MG63 (cell line): ENCODE measurements around the gene MED8. TPM values are rescaled to one million over a fixed set of nuclear protein-coding genes. Genes with fewer than 3 reads are reported as not detected.
"Not testable (repeated sequence)": the region's sequence is repeated elsewhere in the genome, so short reads cannot be mapped to it uniquely, and the experiment has no call there.

Experiments
- DNase-seq: peaks from one replicate; pipeline ENCODE4 v3.0.0-alpha.2; 2020
- H3K27me3 ChIP-seq: fragments of 250-450 bp; sonication (Bioruptor Pico); 2 replicates; pipeline ENCODE4 v1.5.1; 2020; ENCODE audit warnings: mild to moderate bottlenecking, moderate library complexity
- H3K36me3 ChIP-seq: fragments of 250-450 bp; sonication (Bioruptor Pico); 2 replicates; pipeline ENCODE4 v1.5.1; 2020; ENCODE audit warnings: mild to moderate bottlenecking, moderate library complexity
- H3K4me3 ChIP-seq: fragments of 250-450 bp; sonication (Bioruptor Pico); 2 replicates; pipeline ENCODE4 v1.5.1; 2020; ENCODE audit warnings: mild to moderate bottlenecking, moderate library complexity
- H3K9me3 ChIP-seq: fragments of 250-450 bp; sonication (Bioruptor Pico); 2 replicates; pipeline ENCODE4 v1.5.1; 2020; ENCODE audit warnings: mild to moderate bottlenecking, moderate library complexity
- total RNA-seq: library from RNA; depleted of rRNA; stranded (reverse); fragments of >200 nt; shearing (Covaris generic); gene quantifications from 2 replicates; pipeline ENCODE4 v1.2.3, GENCODE V29; 2014; ENCODE audit warnings: low replicate concordance

Gene MED8
- total RNA-seq, 1 experiment from 2014 or later = 60.4 TPM

DNA sequence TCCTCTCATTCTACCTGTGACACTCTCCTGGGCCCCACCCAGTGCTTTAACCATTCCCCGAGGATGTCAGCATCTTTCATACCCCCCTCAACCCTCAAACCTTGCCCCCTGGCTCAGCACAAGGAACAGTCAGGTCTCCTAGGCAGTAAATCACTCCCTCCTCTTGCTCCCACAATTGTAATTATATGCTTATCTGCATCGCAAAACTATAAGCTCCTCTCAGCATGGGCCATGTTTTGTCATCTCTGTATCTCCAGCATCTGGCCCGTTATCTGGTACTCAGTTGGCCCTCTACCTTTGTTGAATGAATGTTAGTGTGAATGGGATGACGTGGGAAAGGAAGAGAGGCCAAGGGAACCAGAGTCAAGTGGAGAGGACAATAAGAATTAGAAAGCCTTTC is 19.0 kb downstream of the MED8 start:
- Histone ChIP-seq H3K36me3 (peaks cover 16% of the 10 kb centered on the region), H3K27me3 (no peaks in the 10 kb centered on the region), H3K9me3 (no peaks in the 10 kb centered on the region), H3K4me3 (no peak overlapping the region)
- DNase-seq = no peak

DNA sequence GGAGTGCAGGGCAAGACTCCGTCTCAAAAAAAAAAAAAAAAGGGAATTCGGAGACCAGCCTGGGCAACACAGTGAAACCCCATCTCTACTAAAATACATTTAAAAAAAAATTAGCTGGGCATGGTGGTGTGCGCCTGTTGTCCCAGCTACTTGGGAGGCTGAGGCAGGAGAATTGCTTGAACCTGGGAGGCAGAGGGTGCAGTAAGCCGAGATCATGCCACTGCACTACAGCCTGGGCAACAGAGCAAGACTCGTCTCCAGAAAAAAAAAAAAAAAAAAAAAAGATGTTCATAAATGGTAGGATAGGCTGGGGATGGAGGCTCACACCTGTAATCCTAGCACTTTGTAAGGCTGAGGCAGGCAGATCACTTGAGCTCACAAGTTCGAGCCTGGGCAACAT is 19.8 kb downstream of the MED8 start:
- not testable (repeated sequence) for H3K27me3 ChIP-seq, H3K4me3 ChIP-seq, H3K9me3 ChIP-seq, DNase-seq
- H3K36me3 ChIP-seq = peaks cover 24% of the 10 kb centered on the region

DNA sequence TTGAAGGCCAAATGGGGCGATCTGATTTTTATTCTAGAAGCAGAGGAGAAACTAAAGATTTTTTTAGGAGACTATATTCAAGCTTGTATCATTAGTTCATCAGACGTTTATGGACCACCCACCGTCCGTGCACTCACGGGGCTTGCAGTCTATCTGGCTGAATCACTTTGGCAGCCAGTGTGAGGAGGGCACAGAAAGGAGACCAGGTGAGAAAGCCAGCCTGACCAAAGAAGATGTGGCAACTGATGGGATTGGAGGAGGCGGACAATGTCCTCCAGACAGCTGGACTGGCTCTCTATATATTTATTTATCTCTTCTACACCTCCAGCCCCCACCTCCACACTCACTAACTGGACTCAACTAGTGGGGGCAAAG is 21.0 kb downstream of the MED8 start:
- H3K9me3 ChIP-seq = no peaks in the 10 kb centered on the region
- no peak for DNase-seq
- no peaks in the 10 kb centered on the region for H3K27me3 ChIP-seq
- H3K36me3 ChIP-seq = peaks cover 36% of the 10 kb centered on the region
- H3K4me3 ChIP-seq = peak overlapping the region; percentile 59

DNA sequence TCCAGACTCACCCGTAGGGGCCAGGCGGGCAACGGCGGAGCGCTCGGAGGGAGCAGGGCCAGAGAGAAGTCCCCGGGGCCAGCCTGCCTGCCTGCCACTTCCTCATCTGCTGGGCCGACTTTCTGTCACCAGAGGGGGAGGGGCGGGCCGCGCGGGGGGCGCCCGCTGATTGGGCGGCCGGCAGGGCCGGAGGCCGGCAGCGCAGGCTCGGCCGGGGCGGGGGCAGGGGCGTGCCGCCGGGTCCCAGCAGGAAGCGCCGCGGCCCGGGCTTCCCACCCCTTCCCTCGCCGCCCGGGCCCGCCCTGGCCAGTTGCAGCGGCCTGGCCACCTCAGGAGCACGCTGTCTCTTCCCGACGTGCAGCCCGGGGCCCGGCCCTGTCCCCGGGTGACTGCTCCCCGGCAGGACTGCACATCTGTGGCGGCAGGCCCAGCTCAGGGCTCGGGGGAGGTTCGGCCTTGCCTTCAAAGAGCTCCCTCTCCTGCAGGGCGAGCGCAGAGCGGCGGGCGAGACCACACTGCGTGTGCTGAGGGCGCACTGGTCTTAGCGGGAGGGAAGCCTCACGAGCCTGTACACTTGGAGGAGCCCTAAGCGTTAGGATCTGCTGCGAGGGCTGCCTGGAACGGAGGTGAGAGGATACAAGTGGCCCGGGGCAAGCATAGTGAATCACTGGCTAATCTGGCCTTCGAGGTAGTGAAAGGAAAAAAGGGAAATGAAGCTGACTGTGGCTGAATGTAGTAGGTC is 21.5 kb downstream of the MED8 start, which contains the start of gene ELOVL1:
ELOVL1 (minus strand) TSS at position 108 of the 742 bp plus-strand sequence. CDS start 2,402 bp downstream, outside the sequence.
- Histone ChIP-seq H3K36me3 (peaks cover 39% of the 10 kb centered on the region), H3K4me3 (peak within 1 kb of the TSS; percentile 59), H3K9me3 (no peaks in the 10 kb centered on the region)

DNA sequence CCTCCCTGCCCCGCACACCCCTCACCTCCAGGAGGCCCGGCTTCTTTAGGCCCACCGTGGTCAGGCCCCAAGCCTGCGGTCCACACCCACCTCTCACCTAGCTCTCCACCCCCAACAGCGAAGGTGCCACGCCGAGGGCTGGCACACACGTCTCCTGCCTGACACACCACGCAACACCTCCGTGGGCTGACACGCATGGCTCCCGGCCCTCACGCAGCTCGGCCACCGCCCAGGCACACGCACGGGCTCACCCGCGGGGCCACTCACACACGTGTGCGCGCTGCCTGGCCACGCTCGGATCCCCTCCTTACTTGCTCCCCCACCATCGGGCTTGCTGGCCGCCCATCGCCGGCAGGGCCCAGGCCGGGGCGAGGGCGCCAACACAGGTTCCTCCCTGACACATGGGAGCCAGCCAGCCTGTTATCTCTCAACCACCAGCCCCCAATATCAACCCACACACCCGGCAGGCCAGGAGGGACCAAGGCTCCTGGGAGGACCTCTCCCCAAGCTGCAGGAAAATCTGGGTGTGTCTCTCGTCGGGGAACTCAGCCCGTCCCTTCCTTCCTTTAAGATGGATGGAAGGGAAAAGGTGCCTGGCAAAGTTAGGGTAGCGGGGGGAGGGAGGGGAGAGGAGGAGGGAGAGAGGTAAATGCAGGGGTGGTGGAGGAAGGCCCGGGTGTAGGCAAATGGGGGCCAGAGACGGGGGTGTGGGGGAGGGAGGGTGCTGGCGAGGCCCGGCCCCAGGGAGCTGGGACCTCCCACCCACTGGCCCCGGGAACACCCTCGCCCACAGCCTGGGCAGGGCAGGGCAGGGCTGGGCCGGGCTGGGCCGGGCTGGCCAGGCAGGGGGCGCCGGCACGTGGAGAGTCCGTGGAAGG is 22.3 kb downstream of the MED8 start:
- H3K9me3 ChIP-seq = no peaks in the 10 kb centered on the region
- H3K36me3 ChIP-seq = peaks cover 39% of the 10 kb centered on the region
- peak overlapping the region; percentile 59 for H3K4me3 ChIP-seq
- peak; percentile 91 for DNase-seq
- no peaks in the 10 kb centered on the region for H3K27me3 ChIP-seq

More for the DNA sequence above, 21.5 kb downstream of the MED8 start, which contains the start of gene ELOVL1:
- H3K27me3 ChIP-seq = no peaks in the 10 kb centered on the region
- DNase-seq = peak; percentile 94

DNA sequence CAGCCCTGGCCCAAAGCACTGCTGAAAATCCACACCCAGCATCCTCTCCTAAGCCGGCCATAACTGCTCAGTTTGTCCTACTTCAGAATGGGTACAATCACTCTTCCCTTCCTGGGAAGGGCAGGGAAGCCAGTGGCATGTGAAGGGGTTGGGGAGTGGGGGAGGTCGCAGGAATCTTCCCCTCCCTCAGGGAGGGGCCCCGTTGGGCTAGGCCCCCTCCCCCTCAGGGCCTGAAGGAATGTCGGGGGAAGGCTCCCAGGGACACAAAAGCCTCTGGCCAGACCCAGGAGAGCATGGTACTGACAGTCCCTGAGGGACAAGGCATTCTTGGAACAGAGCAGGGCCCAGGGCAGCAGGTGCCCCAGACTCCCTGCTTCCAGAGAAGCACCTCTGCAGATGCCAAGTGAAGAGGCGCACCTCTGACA is 23.0 kb downstream of the MED8 start:
- Histone ChIP-seq H3K4me3 (peak overlapping the region; percentile 59), H3K36me3 (peaks cover 46% of the 10 kb centered on the region), H3K9me3 (no peaks in the 10 kb centered on the region), H3K27me3 (no peaks in the 10 kb centered on the region)
- DNase-seq = no peak

DNA sequence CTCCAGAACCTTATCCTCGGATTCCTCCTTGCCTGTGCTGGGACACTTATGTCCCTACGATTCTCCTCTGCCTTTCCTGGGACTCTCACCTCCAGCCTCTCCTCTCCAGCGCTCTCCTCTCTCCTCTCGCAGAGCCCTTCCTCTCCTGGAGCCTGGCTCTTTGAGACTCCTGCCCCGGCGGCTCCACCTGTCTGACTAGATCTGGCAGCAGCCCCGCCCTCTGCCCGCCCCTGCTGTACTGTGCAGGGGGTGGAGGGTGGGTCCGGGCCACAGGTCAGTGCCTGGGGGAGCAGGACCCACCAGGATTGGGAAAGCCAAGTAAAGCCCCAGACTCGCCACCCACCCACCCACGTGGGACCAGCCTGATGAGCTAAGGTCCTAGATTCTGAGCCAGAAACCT is 23.4 kb downstream of the MED8 start:
- Histone ChIP-seq H3K27me3 (no peaks in the 10 kb centered on the region), H3K9me3 (no peaks in the 10 kb centered on the region), H3K4me3 (peak overlapping the region; percentile 59), H3K36me3 (peaks cover 50% of the 10 kb centered on the region)
- no peak for DNase-seq

DNA sequence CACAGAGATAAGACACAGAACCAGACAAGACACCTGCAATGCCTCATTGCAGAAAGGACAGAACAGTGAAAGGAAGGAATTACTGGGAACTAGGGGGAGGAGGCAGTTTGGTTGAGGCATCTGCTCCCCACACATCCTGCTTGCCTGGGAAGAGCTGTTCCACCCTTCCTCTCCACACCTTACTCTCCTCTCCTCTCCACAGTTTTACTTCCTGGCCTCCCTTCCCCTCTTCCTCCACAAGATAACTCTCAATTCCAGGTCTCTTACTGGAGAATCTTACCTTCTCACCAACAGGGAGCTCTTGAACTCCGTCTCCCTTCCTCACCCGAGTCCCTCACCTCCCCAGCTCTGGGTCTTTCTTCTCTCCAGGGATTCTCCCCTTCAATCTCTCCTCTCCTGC is 23.9 kb downstream of the MED8 start:
- Histone ChIP-seq H3K9me3 (no peaks in the 10 kb centered on the region), H3K4me3 (no peak overlapping the region), H3K36me3 (peaks cover 53% of the 10 kb centered on the region), H3K27me3 (no peaks in the 10 kb centered on the region)
- no peak for DNase-seq

DNA sequence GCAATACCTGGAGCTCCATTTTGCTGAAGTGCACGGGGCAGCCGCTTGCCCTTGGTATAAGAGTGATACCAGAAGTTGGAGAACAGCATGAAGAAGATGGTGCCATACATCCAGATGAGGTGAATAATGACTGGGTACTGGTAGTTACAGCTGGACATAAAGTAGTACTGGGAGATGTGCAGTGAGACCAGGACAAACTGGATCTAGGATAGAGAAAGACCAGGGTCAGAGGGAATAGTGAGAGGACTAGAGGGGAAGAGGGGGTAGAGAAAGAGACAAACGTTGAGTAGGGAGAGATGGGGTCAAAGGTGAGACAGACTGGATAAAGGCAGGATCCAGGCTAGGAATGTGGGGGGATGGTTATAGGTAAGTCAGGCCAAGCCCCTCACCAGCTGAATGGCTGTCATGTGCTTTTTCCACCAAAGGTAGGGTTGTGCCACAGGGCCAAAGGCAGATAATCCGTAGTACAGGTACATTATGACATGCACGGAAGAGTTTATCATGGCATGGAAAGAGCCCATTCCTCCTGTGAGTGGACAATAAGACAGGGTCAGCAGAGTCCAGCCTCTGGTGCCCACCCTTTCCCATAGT is 25.6 kb downstream of the MED8 start:
- no peak for DNase-seq
- H3K27me3 ChIP-seq = no peaks in the 10 kb centered on the region
- peaks cover 69% of the 10 kb centered on the region for H3K36me3 ChIP-seq
- no peak overlapping the region for H3K4me3 ChIP-seq
- H3K9me3 ChIP-seq = no peaks in the 10 kb centered on the region

DNA sequence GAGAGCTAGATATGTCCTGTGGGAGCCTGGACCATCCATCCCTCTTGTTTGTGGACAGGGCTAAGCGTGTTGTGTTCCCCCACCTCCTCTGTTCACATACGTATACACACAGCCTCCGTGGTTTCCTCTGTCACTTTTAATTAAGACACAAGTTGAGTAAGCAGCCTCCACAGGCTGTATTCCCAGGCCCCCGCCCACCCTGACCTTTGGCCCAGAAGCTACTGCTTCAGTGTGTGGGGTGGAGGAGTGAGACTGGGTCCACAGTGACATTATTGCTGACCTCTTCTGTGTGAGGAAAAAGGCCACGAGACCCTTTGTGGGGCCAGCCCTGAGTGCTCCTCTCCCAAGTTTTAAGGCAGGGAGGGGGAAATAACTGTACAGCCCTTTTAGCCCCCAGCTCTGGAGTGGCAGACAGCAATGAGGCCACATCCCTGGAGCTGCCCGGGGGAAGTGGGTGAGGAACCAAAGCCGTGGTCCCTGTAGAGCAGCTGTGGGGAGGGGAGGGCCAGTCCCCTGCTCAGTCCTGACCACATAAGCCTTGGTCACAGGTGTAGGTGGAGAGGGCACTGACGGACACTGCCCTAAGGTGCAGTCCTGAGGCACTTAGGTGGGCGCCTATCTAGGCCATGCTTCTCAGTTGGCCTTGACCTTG is 26.2 kb downstream of the MED8 start:
- no peaks in the 10 kb centered on the region for H3K27me3 ChIP-seq
- no peak overlapping the region for H3K4me3 ChIP-seq
- DNase-seq = peak; percentile 44
- peaks cover 64% of the 10 kb centered on the region for H3K36me3 ChIP-seq
- no peaks in the 10 kb centered on the region for H3K9me3 ChIP-seq

DNA sequence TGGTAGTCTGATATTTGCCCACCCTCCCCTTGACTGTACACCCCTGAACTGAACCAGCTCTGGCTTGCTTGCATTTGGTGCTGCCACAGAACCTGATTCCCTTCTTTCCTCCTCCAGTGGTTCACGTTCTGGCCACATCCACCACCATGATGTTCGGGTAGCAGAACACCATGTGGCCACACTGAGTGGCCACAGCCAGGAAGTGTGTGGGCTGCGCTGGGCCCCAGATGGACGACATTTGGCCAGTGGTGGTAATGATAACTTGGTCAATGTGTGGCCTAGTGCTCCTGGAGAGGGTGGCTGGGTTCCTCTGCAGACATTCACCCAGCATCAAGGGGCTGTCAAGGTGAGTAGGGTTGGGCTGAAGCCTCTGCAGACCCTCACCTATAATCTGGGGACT is 29.0 kb downstream of the MED8 start:
- Histone ChIP-seq H3K9me3 (no peaks in the 10 kb centered on the region), H3K27me3 (no peaks in the 10 kb centered on the region), H3K36me3 (peaks cover 68% of the 10 kb centered on the region), H3K4me3 (peak overlapping the region; percentile 89)
- DNase-seq = no peak

DNA sequence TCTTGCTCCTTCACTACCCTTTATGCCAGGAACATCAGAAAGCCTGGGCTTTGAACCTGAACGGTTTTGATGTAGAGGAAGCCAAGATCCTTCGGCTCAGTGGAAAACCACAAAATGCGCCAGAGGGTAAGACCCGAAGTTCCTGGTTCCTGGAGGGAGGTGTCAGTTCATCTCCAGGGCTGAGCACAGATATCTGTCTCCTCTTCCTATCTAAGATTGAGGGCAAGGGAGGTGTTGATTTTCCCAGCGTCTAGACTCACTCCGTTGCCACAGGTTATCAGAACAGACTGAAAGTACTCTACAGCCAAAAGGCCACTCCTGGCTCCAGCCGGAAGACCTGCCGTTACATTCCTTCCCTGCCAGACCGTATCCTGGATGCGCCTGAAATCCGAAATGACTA is 29.9 kb downstream of the MED8 start:
- H3K4me3 ChIP-seq = peak overlapping the region; percentile 89
- H3K36me3 ChIP-seq = peaks cover 58% of the 10 kb centered on the region
- H3K27me3 ChIP-seq = no peaks in the 10 kb centered on the region
- no peak for DNase-seq
- H3K9me3 ChIP-seq = no peaks in the 10 kb centered on the region

DNA sequence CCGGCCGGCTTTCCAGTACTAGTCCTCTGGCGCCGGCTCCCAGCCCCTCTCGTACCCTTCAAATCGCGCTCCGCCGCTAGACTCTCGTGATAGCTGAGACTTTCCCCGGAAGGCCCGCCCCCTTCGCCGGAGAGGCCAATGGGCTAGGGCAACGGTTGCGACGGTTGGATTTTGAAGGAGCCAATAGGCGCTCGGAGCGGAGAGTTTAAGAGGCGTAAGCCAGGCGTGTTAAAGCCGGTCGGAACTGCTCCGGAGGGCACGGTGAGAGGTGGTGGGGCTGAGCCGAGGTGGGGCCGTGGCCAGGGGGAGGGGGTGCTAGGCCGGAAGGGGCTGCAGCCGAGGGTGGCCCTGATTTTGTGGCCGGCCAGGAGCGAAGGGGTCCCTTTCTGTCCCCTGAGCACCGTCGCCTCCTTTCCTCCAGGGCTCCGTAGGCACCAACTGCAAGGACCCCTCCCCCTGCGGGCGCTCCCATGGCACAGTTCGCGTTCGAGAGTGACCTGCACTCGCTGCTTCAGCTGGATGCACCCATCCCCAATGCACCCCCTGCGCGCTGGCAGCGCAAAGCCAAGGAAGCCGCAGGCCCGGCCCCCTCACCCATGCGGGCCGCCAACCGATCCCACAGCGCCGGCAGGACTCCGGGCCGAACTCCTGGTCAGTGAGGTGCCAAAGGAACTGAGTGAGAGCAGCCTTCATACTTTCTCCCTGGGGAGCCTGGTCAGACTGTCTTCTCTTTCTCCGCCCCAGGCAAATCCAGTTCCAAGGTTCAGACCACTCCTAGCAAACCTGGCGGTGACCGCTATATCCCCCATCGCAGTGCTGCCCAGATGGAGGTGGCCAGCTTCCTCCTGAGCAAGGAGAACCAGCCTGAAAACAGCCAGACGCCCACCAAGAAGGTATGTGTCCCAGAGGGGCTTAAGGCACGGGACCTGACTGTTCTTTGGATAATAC is 30.6 kb downstream of the MED8 start, which contains the start of gene CDC20:
CDC20 (plus strand) TSS at position 236 of the 948 bp plus-strand sequence; CDS start at position 471, 235 bp downstream.
- peak; percentile 98 for DNase-seq
- Histone ChIP-seq H3K36me3 (peaks cover 52% of the 10 kb centered on the region), H3K9me3 (no peaks in the 10 kb centered on the region), H3K4me3 (peak within 1 kb of the TSS; percentile 89), H3K27me3 (no peaks in the 10 kb centered on the region)

DNA sequence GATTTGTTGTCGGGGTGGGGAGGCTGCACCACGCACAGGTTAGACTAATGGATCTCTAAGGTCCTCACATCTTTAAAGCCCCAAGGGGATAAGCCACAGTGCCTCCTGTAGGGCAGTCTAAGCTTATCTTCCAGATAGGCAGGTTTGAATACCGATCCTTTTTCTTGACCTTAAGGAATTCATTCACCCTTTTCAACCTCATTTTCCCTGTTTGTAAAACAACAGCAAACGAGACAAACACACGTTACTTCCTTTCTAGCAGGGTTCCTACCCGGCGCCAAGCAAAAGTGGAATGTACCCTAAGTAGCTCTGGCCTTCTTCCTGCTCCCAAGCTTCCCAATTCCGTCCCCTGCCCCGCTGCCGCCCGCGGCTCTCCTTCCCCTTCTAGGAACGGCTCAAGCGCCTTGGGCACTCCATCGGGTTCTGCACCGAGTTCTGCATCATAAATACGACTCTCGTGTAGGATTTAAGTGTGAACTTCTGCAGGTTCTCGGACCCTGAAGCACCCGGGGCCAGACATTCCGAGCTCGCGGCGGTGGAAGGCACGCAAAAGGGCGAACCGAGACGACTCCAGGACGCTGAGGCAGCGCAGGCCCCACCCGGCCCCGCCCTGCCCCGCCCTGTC is 31.4 kb downstream of the MED8 start:
- Histone ChIP-seq H3K27me3 (no peaks in the 10 kb centered on the region), H3K36me3 (peaks cover 44% of the 10 kb centered on the region), H3K9me3 (no peaks in the 10 kb centered on the region), H3K4me3 (peak overlapping the region; percentile 89)
- DNase-seq = no peak

DNA sequence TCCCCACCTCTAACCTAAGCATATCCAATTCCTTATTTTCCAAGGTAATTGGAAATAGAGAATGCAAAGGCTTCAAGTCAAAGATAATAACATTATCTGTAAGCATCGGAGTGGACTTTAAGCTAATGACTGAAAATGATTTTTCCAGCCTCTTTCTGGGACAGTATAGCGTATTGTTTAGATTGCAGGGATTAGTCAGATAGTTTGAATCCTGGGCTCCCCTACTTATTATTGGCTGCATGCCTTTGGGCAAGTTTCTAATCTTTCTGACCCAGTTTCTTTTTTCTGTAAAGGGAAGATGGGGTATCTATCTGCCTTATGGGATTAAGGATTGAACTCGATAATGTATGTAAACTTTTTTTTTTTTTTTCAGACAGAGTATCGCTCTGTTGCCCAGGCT is 32.3 kb downstream of the MED8 start:
- Histone ChIP-seq H3K27me3 (no peaks in the 10 kb centered on the region), H3K9me3 (no peaks in the 10 kb centered on the region), H3K36me3 (peaks cover 38% of the 10 kb centered on the region), H3K4me3 (no peak overlapping the region)
- DNase-seq = no peak
